Measurements from ENCODE around the gene TXNL4A. TPM values are rescaled to one million over a fixed set of nuclear protein-coding genes. Genes with fewer than 3 reads are reported as not detected.
"Not testable (repeated sequence)": the region's sequence is repeated elsewhere in the genome, so short reads cannot be mapped to it uniquely, and the experiment has no call there.

Gene TXNL4A
- total RNA-seq, 1 donor from 2014 or later, result 126 TPM

GRCh38 chr18:79962311-79962710 lies 26.1 kb downstream of the TXNL4A start:
- no peak overlapping the region for H3K27ac Mint-ChIP-seq (ENCODE audit: unreplicated experiment)
- no peaks in the 10 kb centered on the region for H3K36me3 Mint-ChIP-seq (ENCODE audit: unreplicated experiment)
- peaks cover 14% of the 10 kb centered on the region for H3K4me1 Mint-ChIP-seq (ENCODE audit: unreplicated experiment)
- H3K9me3 Mint-ChIP-seq (ENCODE audit: unreplicated experiment), result no peaks in the 10 kb centered on the region
- no peaks in the 10 kb centered on the region for H3K27me3 Mint-ChIP-seq (ENCODE audit: unreplicated experiment)
- DNase-seq (ENCODE audit: extremely low spot score, unreplicated experiment), result no peak
- TF ChIP-seq CTCF (IDR thresholded peaks at IDR 0.05), result no peak
- no peak overlapping the region for H3K4me3 Mint-ChIP-seq (ENCODE audit: unreplicated experiment)

GRCh38 chr18:79961527-79962291 lies 26.7 kb downstream of the TXNL4A start:
- H3K4me1 Mint-ChIP-seq (ENCODE audit: unreplicated experiment), result peaks cover 14% of the 10 kb centered on the region
- no peaks in the 10 kb centered on the region for H3K36me3 Mint-ChIP-seq (ENCODE audit: unreplicated experiment)
- H3K27ac Mint-ChIP-seq (ENCODE audit: unreplicated experiment), result no peak overlapping the region
- no peak for DNase-seq (ENCODE audit: extremely low spot score, unreplicated experiment)
- TF ChIP-seq CTCF (IDR thresholded peaks at IDR 0.05), result no peak
- H3K9me3 Mint-ChIP-seq (ENCODE audit: unreplicated experiment), result no peaks in the 10 kb centered on the region
- no peak overlapping the region for H3K4me3 Mint-ChIP-seq (ENCODE audit: unreplicated experiment)
- H3K27me3 Mint-ChIP-seq (ENCODE audit: unreplicated experiment), result no peaks in the 10 kb centered on the region

- Mint-ChIP-seq H3K4me1 (ENCODE audit: unreplicated experiment) (peaks cover 14% of the 10 kb centered on the region), H3K36me3 (ENCODE audit: unreplicated experiment) (no peaks in the 10 kb centered on the region), H3K27me3 (ENCODE audit: unreplicated experiment) (no peaks in the 10 kb centered on the region), H3K27ac (ENCODE audit: unreplicated experiment) (no peak overlapping the region), H3K9me3 (ENCODE audit: unreplicated experiment) (no peaks in the 10 kb centered on the region), H3K4me3 (ENCODE audit: unreplicated experiment) (no peak overlapping the region)
- no peak for TF ChIP-seq CTCF (IDR thresholded peaks at IDR 0.05)
- no peak for DNase-seq (ENCODE audit: extremely low spot score, unreplicated experiment)
These were observed 27.3 kb downstream of the TXNL4A start for GRCh38 chr18:79960921-79961526.

- DNase-seq (ENCODE audit: extremely low spot score, unreplicated experiment); H3K4me3 Mint-ChIP-seq (ENCODE audit: unreplicated experiment): not testable (repeated sequence)
These were observed 28.1 kb downstream of the TXNL4A start for GRCh38 chr18:79960161-79960801.

GRCh38 chr18:79958981-79959380 lies 29.4 kb downstream of the TXNL4A start:
- TF ChIP-seq CTCF (IDR thresholded peaks at IDR 0.05), result no peak
- Mint-ChIP-seq H3K36me3 (ENCODE audit: unreplicated experiment) (peaks cover 2% of the 10 kb centered on the region), H3K27ac (ENCODE audit: unreplicated experiment) (no peak overlapping the region), H3K4me3 (ENCODE audit: unreplicated experiment) (no peak overlapping the region), H3K9me3 (ENCODE audit: unreplicated experiment) (no peaks in the 10 kb centered on the region), H3K4me1 (ENCODE audit: unreplicated experiment) (peaks cover 8% of the 10 kb centered on the region), H3K27me3 (ENCODE audit: unreplicated experiment) (no peaks in the 10 kb centered on the region)
- no peak for DNase-seq (ENCODE audit: extremely low spot score, unreplicated experiment)

More at GRCh38 chr18:79960161-79960801, 28.1 kb downstream of the TXNL4A start:
- H3K4me1 Mint-ChIP-seq (ENCODE audit: unreplicated experiment), result peaks cover 10% of the 10 kb centered on the region
- H3K36me3 Mint-ChIP-seq (ENCODE audit: unreplicated experiment); H3K9me3 Mint-ChIP-seq (ENCODE audit: unreplicated experiment); H3K27me3 Mint-ChIP-seq (ENCODE audit: unreplicated experiment); H3K27ac Mint-ChIP-seq (ENCODE audit: unreplicated experiment): not testable (repeated sequence)

Measured in osteocyte (in vitro differentiated cells).